Left forelimb (tissue), 1 donor: ENCODE measurements around the gene ADIPOR1.
"Not testable (repeated sequence)": the region's sequence is repeated elsewhere in the genome, so short reads cannot be mapped to it uniquely, and the experiment has no call there.

Experiments used
- DNase-seq: peaks from one replicate; pipeline ENCODE4 v3.0.0-alpha.2; 2018; ENCODE audit warnings: low spot score

Gene ADIPOR1

GRCh38 chr1:202938287-202938925, 19.7 kb downstream of the ADIPOR1 start:
- no peak for DNase-seq

GRCh38 chr1:202936409-202936808, 21.7 kb downstream of the ADIPOR1 start:
- DNase-seq: not testable (repeated sequence)

GRCh38 chr1:202935844-202936243, 22.3 kb downstream of the ADIPOR1 start:
- DNase-seq: no peak

GRCh38 chr1:202934755-202935154, 23.4 kb downstream of the ADIPOR1 start:
- no peak for DNase-seq

DNA sequence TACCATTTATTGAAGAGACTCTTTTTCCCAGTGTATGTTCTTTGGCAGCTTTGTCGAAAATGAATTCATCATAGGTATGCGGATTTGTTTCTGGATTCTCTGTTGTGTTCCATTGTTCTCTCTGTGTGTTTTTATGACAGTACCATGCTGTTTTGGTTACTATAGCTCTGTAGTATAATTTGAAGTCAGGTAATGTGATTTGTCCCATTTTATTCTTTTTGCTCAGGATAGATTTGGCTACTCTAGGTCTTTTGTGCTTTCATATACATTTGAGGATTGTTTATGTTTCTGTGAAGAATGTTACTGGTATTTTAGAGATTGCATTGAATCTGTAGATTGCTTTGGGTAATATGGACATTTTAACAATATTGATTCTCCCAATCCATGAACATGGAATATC, 25.6 kb downstream of the ADIPOR1 start:
- DNase-seq: no peak

- peak; percentile 98 for DNase-seq
Measured at GRCh38 chr1:202926581-202927491, 31.3 kb downstream of the ADIPOR1 start, which contains the start of gene KLHL12. Gene KLHL12 (minus strand): TSS chr1:202927234. CDS start chr1:202925162, 2,072 bp downstream.

GRCh38 chr1:202923533-202923932, 34.6 kb downstream of the ADIPOR1 start:
- no peak for DNase-seq

DNA sequence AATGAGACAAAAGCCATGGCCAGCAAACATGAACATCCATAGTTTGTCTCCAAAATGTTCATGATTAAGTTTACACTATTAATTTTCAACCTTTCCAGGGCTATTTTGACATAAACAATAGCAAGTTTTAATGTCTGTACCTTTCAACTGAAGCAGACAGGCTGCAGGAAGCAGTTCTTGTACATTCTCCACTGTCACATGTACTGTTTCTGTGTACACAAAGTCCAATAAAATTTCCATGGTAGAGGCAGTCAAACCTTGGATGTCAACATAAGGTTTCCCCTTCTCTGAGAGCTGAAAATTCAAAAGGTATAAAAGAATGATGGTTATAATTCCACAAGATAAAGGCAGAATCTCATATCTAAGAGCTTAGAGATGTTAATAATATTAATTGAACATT, 38.5 kb downstream of the ADIPOR1 start:
- DNase-seq: no peak

DNA sequence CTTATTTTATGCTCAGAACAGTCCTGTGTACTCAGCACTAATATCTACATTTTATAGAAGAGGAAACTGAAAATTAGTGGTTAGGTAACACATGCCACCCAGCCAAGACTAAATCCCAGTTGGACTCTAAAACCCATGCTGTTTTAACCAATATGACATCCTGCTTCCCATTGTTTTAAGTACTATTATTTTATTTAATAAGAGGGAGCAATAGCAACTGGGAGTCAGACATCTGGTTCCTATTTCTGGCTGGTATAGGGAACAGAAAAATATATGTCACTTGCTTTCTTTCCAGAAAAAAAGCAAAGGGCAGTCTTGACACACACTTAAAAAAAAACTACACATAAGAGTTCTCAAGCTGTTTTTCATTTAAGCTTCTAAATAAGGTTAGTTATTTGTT, 43.0 kb downstream of the ADIPOR1 start:
- no peak for DNase-seq

GRCh38 chr1:202912476-202912875, 45.6 kb downstream of the ADIPOR1 start:
- DNase-seq: not testable (repeated sequence)

DNA sequence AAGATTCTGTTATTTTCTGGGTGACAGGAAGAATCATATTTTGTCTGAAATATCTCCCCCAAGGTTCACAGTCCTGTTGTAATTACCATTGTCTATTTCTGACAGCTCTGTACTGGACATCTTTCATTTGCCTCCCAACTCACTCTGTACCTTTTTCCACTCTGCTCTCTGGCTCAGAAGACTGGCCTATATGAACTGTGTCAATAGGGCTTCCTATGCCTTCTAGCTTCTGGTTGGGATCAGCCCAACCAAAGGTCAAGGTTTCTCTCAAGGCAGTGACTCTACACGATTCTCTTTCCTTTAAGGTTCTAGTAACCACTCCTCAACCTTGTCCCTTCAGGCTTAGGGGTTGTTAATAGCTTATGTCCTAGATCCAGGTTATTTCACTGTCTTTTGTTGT, 48.6 kb downstream of the ADIPOR1 start:
- no peak for DNase-seq

- no peak for DNase-seq
Measured at GRCh38 chr1:202908998-202909397, 49.1 kb downstream of the ADIPOR1 start.

- DNase-seq: no peak
Measured at GRCh38 chr1:202905331-202905730, 52.8 kb downstream of the ADIPOR1 start.

DNA sequence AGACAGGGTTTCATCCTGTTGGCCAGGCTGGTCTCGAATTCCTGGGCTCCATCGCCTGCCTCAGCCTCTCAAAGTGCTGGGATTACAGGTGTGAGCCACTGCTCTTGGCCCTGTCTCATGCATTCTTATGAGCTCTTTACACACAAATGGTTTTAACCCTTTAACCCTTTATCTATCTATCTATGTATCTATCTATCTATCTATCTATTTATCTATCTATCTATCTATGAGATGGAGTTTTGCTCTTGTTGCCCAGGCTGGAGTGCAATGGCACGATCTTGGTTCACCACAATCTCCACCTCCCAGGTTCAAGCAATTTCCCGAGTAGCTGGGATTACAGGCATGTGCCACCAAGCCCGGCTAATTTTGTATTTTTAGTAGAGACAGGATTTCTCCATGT, 54.3 kb downstream of the ADIPOR1 start:
- not testable (repeated sequence) for DNase-seq

- DNase-seq: no peak
Measured at GRCh38 chr1:202901555-202901954, 56.6 kb downstream of the ADIPOR1 start.

GRCh38 chr1:202892501-202892900, 65.6 kb downstream of the ADIPOR1 start:
- no peak for DNase-seq
